WI38 (cell line): Measurements from ENCODE around the gene KLHL42.
"Not testable (repeated sequence)": the region's sequence is repeated elsewhere in the genome, so short reads cannot be mapped to it uniquely, and the experiment has no call there.

Source experiments
- H3K4me3 ChIP-seq: 2 replicates; pipeline ENCODE4 v1.5.1; 2011; ENCODE audit warnings: low read depth, mild to moderate bottlenecking, control low read depth, low read length
- TF ChIP-seq, protein P1 (sequence below): IDR thresholded peaks from 2 replicates; pipeline ENCODE4 v1.5.1; 2012; ENCODE audit warnings: low read depth, mild to moderate bottlenecking, control low read depth, low read length

KLHL42 gene

DNA sequence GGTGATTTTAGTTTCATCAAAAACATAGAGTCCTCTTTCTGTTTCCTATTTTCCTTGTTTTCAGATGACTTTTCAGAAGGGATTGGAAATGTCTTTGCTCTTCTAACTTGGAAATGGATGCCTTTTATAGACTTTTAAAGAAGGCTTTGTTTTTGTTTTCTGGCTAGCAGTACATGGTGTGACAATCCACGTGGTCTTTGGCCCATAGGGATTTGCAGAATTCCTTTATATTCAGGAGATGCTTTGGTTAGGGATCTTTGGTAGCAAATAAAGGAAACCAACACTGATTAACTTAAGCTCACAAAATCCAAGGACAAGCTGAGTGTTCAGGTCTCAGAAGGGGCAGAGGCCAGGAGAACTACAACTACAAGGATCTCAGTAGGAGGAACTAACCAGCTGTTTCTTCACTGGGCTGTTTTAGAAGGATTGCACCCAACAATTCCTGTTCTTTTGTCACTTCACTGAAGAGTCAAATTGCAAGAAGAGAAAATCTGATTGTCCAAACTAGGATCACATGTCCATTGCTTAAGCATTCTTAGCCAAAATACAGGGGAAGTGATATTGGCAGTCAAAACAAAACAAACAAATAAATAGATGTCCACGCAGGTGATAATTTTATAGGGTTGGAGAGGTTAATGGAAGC, 58.6 kb downstream of the KLHL42 start:
- H3K4me3 ChIP-seq: no peak overlapping the region
- TF ChIP-seq, protein P1, sequence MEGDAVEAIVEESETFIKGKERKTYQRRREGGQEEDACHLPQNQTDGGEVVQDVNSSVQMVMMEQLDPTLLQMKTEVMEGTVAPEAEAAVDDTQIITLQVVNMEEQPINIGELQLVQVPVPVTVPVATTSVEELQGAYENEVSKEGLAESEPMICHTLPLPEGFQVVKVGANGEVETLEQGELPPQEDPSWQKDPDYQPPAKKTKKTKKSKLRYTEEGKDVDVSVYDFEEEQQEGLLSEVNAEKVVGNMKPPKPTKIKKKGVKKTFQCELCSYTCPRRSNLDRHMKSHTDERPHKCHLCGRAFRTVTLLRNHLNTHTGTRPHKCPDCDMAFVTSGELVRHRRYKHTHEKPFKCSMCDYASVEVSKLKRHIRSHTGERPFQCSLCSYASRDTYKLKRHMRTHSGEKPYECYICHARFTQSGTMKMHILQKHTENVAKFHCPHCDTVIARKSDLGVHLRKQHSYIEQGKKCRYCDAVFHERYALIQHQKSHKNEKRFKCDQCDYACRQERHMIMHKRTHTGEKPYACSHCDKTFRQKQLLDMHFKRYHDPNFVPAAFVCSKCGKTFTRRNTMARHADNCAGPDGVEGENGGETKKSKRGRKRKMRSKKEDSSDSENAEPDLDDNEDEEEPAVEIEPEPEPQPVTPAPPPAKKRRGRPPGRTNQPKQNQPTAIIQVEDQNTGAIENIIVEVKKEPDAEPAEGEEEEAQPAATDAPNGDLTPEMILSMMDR: no peak

DNA sequence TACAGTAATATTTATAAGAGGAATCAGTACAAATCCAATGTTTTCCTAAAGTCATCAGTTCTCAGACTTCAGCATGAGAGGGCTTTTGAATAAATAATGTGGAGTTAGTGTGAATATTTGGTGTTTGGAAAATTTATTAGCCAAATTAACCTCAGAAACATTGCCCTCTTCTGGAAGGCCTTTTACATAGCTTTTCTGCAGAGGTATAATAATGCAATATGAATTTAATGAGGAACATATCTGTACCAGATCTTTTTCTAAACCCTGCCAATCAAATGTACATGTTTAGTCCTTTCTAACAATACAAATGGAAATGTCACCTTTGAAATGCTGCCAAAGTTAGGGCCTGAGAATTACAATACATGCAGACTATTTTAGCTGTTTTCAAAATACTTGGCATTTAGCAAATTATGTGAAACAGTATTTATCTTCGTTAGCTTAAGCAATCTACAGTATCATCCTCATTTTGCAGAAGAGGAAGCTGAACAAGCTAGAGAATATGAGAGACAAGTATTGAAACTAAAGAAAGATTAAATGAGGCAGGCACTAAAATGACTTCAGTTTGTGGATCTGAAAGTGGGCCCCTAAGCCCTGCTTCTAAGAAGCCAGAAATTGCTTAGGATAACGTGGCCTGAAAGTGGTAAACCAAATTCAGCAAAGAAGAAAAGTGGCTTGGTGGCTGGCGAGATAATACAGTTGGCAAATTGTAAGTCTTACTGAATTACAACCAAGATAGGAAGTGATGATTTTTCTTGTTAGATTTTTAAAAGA, 60.4 kb downstream of the KLHL42 start:
- H3K4me3 ChIP-seq: no peak overlapping the region
- TF ChIP-seq, protein P1: no peak

DNA sequence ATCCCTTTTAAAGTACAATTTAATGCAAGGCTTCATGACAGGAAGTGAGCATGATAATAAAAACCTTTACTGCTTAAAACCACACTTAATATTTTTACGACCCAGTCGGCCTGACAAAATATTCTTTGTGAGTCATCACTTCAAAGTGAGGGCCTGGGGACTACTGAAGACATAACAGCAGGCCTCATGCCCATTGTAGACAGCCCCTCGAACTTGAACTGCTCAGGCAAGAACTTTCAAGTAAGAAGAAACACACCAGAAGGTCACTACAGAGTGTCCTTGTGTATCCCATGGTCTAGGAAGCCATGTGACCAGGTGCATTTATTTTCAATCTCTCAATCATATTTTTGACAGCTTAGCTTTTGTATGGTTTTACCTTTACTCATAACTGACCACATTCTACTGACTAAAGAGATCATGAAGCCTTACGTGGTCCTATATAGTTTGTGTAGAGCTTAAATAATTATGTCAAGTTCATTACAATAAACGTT, 61.4 kb downstream of the KLHL42 start:
- TF ChIP-seq, protein P1: no peak
- no peak overlapping the region for H3K4me3 ChIP-seq

DNA sequence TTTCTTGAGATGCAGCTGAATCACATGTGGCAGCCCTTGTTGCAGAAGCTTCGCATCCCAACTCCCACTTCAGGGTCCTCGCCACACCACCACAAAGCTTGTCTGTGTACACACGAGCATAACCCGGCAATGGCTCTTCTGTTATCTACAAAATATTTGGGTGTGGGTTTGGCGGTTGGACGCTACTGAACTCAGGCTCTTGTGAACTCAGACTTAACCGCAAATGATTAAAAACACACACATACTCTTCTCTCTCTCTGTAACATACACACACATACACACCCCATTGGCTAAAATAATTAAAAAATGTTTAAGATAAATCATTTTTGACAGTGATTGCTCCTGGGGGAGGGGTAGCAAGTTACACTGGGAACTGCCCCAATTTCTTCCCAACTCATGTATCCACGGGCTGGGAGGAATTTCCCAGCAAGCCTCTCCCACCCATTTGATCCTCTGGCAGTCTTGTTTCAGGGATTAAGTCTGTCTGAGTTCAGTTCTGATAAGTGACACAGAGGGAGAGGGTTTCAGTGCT, 63.7 kb downstream of the KLHL42 start:
- TF ChIP-seq, protein P1: no peak
- H3K4me3 ChIP-seq: no peak overlapping the region

DNA sequence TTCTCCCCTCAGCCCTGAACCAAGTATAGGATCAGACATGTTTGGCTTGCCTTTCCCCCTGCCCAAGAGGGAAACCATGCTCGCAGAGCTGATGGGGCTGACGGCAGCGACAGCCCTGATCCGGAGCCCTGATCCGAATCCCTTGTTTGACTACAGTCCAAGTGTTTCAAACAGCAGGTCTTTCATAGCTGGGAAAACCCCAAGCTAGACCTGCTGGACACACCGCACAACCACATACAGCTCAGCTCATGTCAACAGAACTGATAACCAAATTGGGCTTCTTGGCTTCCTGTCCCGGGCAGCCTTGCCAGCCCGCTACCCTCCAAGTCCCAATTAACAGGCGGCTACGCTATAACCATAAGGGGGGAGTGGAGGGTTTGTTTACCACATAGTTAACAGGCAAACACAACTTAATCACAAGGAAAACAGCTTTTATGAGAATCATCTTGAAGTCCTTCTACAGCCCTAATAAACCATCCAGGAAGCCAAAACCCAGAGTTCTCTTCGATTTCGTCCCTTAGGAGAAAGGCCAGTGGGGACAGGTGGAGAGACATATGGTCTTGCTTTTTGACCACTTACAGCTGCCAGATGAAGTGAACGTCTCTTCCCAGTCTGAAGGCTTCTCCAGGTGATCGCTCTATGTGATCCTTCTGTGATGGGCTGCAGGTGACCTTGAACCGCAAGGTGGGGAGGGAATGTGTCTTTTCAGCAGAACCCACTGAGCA, 64.5 kb downstream of the KLHL42 start:
- no peak overlapping the region for H3K4me3 ChIP-seq

DNA sequence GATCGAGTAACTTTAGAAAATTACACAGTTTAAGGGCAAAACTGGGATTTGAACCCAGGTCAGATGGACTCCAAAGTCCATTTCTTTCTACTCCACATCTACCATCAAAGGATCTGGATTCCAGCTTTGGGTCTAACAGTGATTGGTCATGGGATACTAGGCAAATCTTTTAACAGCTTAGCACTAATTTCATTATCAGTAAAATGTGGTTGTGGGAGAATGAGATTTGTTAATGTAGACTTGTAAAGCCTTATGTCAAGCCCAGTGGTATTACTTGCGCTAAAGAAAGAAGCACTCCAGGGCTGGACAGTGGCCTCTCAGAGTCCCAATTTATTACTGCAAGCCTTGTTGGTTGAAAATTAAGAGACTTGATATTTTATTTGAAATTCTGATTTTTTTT, 65.2 kb downstream of the KLHL42 start:
- H3K4me3 ChIP-seq: no peak overlapping the region
- TF ChIP-seq, protein P1: no peak

More for the DNA sequence above, 64.5 kb downstream of the KLHL42 start:
- TF ChIP-seq, protein P1: no peak

DNA sequence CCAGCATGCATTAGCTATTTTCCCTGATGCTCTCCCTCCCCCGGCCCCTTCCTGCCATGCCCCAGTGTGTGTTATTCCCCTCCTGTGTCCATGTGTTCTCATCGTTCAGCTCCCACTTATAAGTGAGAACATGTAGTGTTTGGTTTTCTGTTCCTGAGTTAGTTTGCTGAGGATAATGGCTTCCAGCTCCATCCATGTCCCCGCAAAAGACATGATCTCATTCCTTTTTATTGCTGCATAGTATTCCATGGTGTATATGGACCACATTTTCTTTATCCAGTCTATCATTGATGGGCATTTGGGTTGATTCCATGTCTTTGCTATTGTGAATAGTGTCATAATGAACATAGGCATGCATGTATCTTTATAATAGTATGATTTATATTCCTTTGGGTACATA, 65.7 kb downstream of the KLHL42 start:
- H3K4me3 ChIP-seq: not testable (repeated sequence)

DNA sequence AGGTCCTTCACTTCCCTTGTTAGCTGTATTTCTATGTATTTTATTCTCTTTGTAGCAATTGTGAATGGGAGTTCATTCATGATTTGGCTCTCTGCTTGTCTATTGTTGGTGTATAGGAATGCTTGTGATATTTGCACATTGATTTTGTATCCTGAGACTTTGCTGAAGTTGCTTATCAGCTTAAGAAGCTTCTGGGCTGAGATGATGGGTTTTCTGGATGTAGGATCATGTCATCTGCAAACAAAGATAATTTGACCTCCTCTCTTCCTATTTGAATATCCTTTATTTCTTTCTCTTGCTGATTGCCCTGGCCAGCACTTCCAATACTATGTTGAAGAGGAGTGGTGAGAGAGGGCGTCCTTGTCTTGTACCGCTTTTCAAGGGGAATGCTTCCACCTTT, 67.3 kb downstream of the KLHL42 start:
- H3K4me3 ChIP-seq: not testable (repeated sequence)
